HG02610 (cell line): ENCODE results near the gene S1PR4.
"Not testable (repeated sequence)": the region's sequence is repeated elsewhere in the genome, so short reads cannot be mapped to it uniquely, and the experiment has no call there.

ENCODE experiments used
- ATAC-seq: cut with Tn5 transposase; IDR thresholded peaks from one replicate; pipeline ENCODE4 v1.9.1; 2021; ENCODE audit warnings: mild to moderate bottlenecking, moderate library complexity; ENCODE audit not compliant: unreplicated experiment

Gene S1PR4

GRCh38 chr19:3176715-3177501 lies 1.7 kb upstream of the S1PR4 start:
- no peak for ATAC-seq

GRCh38 chr19:3178973-3179738 lies 587 bp downstream of the S1PR4 start:
- ATAC-seq = peak; percentile 7

GRCh38 chr19:3179739-3180293 lies 1.2 kb downstream of the S1PR4 start:
- ATAC-seq = no peak

GRCh38 chr19:3183721-3184641 lies 5.4 kb downstream of the S1PR4 start:
- no peak for ATAC-seq

DNA sequence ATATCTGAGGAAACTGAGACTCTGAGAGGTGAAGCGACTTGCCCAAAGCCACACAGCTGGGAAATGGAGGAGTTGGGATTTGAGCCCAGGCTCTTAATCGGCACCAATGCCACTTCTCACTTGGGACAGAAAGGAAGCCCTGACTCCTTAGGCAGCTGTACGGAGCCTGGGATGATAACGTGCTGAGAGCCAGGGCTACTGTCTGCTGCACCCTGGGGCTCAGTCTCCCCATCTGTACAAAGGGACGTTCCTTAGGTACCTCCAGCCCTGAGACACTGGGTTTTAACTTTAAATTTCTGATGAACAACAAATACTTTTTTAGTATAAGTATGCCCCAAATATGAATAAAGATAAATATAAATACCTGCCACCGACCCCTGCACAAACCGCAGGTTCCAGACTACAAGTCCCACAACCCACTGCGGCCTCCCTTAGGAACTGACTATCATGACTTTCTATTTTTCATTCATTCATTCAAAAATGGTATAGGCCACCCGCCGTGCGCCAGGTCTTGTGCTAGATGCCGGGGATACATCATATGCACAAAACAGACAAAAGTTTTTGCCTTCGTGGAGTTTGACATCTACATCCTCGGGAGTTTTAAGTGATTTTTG lies 6.4 kb downstream of the S1PR4 start:
- ATAC-seq = peak; percentile 20

DNA sequence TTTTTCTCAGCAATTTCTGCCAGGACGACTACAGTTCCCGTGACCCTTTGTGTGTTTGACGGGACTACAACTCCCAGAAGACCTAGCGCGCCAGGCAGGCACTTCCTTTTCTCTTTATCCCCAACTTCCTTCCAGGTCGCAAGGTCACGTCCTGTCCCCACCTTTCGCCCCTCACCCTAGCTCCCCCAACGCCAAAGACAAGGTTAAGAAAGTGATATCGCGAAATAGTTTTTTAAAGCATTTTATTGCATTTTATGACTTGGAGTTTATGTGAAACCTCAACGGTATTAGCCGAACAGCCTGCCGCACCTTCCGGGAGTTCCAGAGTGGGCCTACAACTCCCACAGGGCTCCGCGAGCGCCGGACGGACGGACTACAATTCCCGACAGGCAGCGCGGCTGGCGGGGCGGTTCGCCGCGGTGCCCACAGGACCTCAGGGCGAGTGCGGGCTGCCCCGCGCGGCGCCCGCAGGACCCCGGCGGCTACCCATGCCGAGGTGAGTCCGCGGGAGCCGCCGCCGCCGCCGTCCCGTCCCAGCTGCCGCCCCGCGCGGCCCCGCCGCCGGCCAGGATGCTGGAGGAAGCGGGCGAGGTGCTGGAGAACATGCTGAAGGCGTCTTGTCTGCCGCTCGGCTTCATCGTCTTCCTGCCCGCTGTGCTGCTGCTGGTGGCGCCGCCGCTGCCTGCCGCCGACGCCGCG lies 7.0 kb downstream of the S1PR4 start, which contains the start of gene NCLN:
TSS of gene NCLN (plus strand) at position 470 of the 699 bp plus-strand sequence. CDS start at position 571, 101 bp downstream.
- peak; percentile 63 for ATAC-seq

DNA sequence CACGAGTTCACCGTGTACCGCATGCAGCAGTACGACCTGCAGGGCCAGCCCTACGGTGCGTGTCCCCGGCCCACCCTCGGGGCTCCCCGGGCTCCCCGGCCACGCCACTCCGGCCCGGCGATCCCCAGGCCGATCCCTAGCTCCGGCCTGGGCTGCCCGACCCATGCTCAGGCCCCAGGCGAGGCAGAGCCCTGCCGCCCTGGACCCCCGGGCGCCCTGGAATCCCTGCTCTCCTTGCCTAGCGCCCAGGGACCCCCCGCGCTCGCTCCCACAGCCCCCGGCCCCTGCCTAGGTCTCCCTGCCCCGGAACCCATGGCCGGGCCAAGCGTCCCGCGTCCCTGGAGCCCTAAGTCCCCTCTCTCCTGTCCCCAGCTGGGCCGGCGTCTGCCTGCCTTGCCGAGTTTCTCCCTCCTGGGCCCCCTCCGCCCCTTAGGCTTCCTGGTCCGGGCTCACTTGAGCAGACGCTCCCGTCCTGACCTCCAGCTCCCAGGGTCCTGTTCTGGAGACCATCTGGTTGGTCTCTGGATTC lies 7.7 kb downstream of the S1PR4 start:
- ATAC-seq = no peak

GRCh38 chr19:3186891-3187661 lies 8.5 kb downstream of the S1PR4 start:
- no peak for ATAC-seq

DNA sequence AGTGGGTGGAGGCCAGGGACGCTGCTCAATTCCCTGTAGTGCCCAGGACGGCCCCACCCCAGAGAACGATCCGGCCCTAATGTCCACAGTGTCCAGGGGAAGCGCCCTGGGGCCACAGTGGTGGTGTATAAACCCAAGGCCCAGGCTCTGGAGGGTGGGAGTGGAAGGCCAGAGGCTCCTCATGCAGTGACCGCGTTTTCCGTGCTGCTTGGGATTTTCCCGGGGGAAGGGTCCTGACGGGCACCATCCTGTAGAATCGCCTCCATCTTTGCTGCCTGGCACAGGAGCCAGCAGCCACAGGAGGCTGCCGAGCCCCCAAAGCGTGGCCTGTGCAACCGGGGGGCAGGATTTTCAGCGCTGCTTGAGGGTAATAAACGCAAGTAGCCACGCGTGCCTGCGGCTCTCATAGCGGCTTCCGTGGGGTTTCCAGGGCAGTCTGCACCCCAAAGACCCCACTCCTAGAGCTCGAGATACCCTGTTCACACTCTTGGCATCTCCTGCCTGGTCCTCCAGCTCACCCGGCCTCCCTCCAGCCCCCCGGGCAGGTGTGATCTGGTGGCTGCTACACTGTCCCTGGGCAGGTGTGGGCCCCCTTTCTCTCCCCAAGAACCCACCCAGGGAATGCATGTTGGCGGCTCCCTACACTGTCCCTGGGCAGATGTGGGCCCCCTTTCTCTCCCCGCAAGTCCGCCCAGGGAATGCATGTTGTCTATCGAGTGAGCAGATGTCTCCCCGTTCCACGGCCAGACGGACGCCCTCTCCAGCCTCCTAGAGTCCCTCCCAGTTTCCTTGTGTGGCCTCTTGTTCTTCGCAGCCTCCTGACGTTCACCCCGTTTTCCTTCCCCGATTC lies 9.3 kb downstream of the S1PR4 start:
- ATAC-seq = no peak

GRCh38 chr19:3188627-3189596 lies 10.3 kb downstream of the S1PR4 start:
- no peak for ATAC-seq

DNA sequence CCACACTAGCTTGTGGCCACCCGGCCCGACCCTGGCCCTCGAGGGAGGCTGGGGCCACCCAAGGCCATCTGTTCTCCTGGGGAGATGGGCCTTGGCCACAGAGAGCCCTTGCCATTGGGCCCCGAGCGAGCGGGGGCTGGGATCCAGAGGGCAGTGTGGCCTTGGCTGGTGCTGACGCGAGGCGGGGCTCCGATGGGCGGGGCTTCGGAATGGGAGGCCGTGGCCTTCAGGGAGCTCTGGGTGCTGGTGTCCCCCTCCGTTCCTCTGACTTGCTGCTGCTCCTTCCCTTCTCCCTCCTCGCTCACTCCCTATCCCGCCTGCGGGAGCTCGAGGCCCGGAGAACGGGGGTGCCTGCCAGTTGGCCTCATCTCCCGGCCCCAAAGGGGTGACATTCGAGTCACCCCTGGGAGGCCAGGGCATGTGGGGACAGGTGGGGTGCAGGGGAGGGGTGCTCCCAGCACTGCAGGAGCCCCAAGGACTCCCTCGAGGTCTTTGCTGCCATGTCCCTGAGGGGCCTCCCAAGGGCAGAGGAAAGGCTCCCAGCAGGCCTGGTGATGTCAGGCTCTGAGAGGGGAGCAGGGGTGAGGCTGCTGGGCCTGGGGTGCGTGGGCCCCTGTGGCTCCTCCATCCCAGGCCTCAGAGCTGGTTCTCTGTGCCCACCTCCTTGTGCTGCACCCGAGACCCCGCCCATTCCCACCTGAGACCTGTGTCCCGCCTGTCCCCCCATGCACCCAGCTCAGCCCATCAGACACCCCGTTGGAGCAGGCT lies 11.3 kb downstream of the S1PR4 start:
- no peak for ATAC-seq

DNA sequence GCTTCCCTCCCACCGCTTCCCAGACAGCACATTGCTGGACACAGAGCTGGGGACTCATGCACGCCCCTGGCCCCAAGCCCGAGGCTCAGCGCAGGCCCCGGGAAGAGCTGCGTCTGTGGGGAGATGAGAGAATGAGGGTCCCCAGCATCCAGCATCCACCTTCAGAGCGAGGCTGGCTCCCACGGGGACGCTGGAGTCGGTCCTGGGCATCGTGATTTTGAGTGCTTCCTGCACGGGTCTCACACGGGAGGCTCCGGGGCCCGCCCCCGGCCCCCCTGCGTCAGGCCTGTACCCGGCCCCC lies 11.9 kb downstream of the S1PR4 start:
- no peak for ATAC-seq

DNA sequence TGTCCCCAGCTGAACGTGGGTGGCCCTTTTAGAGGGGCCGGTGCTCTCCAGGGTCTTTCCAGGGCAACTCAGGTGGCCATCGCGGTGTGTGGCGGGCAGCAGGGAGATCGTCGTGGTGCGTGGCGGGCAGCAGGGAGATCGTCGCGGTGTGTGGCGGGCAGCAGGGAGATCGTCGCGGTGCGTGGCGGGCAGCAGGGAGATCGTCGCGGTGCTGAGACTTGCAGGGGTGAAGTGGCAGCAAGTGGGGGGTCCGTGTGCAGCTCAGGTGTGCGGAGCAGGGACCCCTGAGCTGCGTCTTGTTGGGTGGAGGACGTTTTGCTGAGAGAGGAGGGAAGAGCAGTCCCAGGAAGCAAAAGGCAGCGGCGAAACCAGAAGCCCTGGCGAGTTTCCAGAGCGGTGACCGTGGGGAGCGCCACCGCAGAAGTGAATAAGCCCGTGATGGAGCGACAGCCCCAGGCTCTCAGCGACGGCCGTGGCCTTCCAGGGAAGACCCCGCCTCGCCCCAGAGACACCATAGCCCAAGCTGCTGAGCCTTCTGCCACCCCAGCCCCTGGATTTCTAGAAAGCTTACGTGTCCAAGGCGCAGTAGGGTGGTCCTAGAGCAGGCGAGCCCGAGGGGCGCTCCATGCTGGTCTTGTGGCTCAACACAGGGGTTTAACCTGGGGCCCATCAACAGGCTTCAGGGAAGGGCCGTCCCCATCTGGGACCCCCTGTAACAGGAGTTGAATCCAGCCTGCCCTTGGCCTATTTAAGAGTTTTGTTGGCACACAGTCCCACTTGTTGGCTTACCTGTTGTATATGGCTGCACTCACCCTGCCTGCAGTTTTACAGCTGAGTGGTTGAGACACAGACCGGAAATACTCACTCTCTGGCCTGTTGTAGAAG lies 12.6 kb downstream of the S1PR4 start:
- ATAC-seq = no peak

DNA sequence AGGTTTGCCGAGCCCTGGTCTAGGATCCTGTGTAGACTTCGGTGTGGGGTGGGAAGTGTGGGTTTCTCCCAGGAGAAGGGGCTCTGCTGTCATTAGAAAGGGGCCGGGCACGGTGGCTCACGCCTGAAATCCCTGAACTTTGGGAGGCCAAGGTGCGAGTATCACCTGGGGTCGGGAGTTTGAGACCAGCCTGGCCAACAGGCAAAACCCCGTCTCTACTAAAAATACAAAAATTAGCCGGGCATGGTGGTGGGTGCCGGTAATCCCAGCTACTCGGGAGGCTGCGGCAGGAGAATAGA lies 13.2 kb downstream of the S1PR4 start:
- ATAC-seq = not testable (repeated sequence)

DNA sequence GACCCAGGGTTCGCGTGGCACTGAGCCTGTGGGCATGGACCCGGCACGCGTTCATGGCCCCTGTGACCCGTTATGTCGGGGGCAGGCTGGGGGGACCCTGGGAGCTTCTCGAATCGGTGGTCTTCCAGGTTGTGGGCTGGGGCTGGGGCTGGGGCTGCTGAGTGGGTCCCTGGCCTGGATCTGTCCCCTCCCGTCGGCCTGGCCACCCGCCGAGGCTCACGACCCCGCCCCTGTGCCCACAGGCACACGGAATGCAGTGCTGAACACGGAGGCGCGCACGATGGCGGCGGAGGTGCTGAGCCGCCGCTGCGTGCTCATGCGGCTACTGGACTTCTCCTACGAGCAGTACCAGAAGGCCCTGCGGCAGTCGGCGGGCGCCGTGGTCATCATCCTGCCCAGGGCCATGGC lies 13.7 kb downstream of the S1PR4 start:
- no peak for ATAC-seq
